HepG2 (cell line): ENCODE measurements around the gene CMC4. TPM values are rescaled to one million over a fixed set of nuclear protein-coding genes. Genes with fewer than 3 reads are reported as not detected.

Experiments used
- BHLHE40 ChIP-seq: IDR thresholded peaks from 2 replicates; pipeline ENCODE4 v1.6.1; 2011; ENCODE audit warnings: low read length, improper control_type of control experiment
- CENPX ChIP-seq: sonication (generic); formaldehyde crosslinking; IDR thresholded peaks from 2 replicates; pipeline ENCODE4 v1.9.0; 2021; ENCODE audit warnings: mild to moderate bottlenecking, missing genetic modification reagents, moderate library complexity
- RBFOX2 ChIP-seq: fragments of 200-400 bp; formaldehyde crosslinking; IDR thresholded peaks from 2 replicates; pipeline ENCODE4 v1.6.1; 2017; ENCODE audit warnings: low read depth, mild to moderate bottlenecking, low read length
- SKI ChIP-seq: fragments of 450-650 bp; IDR thresholded peaks from one replicate; pipeline ENCODE4 v1.6.1; 2018; ENCODE audit warnings: mild to moderate bottlenecking; ENCODE audit not compliant: partially characterized antibody
- SOX6 ChIP-seq, 2 experiments: fragments of 450-650 bp in 1 of 2; sonication (generic) in 1 of 2; formaldehyde crosslinking in 1 of 2; IDR thresholded peaks; 2 replicates each; pipeline versions ENCODE4 v1.4.0 to v1.6.1; 2017 to 2020; ENCODE audit warnings: antibody characterized with exemption in 1 of 2, mild to moderate bottlenecking in 1 of 2, missing genetic modification reagents in 1 of 2
- YEATS4 ChIP-seq: sonication (generic); formaldehyde crosslinking; IDR thresholded peaks from 2 replicates; pipeline ENCODE4 v1.4.0; 2020; ENCODE audit warnings: missing genetic modification reagents, borderline replicate concordance
- ZBTB8A ChIP-seq: sonication (generic); formaldehyde crosslinking; IDR thresholded peaks from 2 replicates; pipeline ENCODE4 v1.4.0; 2020; ENCODE audit warnings: mild to moderate bottlenecking, low read depth, missing genetic modification reagents, borderline replicate concordance
- ZFP36L2 ChIP-seq: sonication (generic); formaldehyde crosslinking; IDR thresholded peaks from 2 replicates; pipeline ENCODE4 v1.4.0; 2020; ENCODE audit warnings: missing genetic modification reagents
- ZNF224 ChIP-seq: sonication (generic); formaldehyde crosslinking; IDR thresholded peaks from 2 replicates; pipeline ENCODE4 v1.5.0; 2020; ENCODE audit warnings: mild to moderate bottlenecking, missing genetic modification reagents
- ZNF234 ChIP-seq: sonication (generic); formaldehyde crosslinking; conservative IDR thresholded peaks from 2 replicates; pipeline ENCODE4 v1.5.1; 2020; ENCODE audit warnings: mild to moderate bottlenecking, missing genetic modification reagents
- ZNF343 ChIP-seq: sonication (generic); formaldehyde crosslinking; IDR thresholded peaks from 2 replicates; pipeline ENCODE4 v1.4.0; 2020; ENCODE audit warnings: mild to moderate bottlenecking, missing genetic modification reagents
- ZNF451 ChIP-seq: sonication (generic); formaldehyde crosslinking; IDR thresholded peaks from 2 replicates; pipeline ENCODE4 v1.5.0; 2020; ENCODE audit warnings: mild to moderate bottlenecking, missing genetic modification reagents
- ZNF501 ChIP-seq: sonication (generic); formaldehyde crosslinking; IDR thresholded peaks from 2 replicates; pipeline ENCODE4 v1.5.1; 2020; ENCODE audit warnings: mild to moderate bottlenecking, moderate library complexity, missing genetic modification reagents
- ZNF772 ChIP-seq: sonication (generic); formaldehyde crosslinking; IDR thresholded peaks from 2 replicates; pipeline ENCODE4 v1.5.0; 2020; ENCODE audit warnings: mild to moderate bottlenecking, missing genetic modification reagents
- ZNF879 ChIP-seq: sonication (generic); formaldehyde crosslinking; IDR thresholded peaks from 2 replicates; pipeline ENCODE4 v1.8.1; 2023; ENCODE audit warnings: missing genetic modification reagents
- ZNF883 ChIP-seq: sonication (generic); formaldehyde crosslinking; IDR thresholded peaks from 2 replicates; pipeline ENCODE4 v1.5.1; 2020; ENCODE audit warnings: mild to moderate bottlenecking, missing genetic modification reagents; ENCODE audit errors: not compliant biosample characterization
- polyA plus RNA-seq, 8 experiments: library from polyadenylated mRNA; depleted of rRNA in 3 of 8; stranded (reverse) in 7 of 8; unstranded in 1 of 8; fragments of >200 nt; fragmentation: Illumina TruSeq in 4 of 8; extraction: Trizol in 4 of 8; gene quantifications; 2 replicates each; pipeline versions ENCODE4 v1.2.1 to v1.2.3, GENCODE V29; 2011 to 2016; ENCODE audit warnings: low read depth in 4 of 8, missing spikeins in 1 of 8, mixed read lengths in 1 of 8; ENCODE audit not compliant: insufficient read depth in 1 of 8
- total RNA-seq, 5 experiments: library from RNA; depleted of rRNA; stranded (reverse); fragments of >200 nt; fragmentation: Illumina TruSeq; extraction: Trizol; gene quantifications; 2 replicates each; pipeline ENCODE4 v1.2.3, GENCODE V29; 2016; ENCODE audit warnings: low read depth in 1 of 5
- TF ChIP-seq, protein P1 (sequence below), 2 experiments: sonication (generic) in 1 of 2; formaldehyde crosslinking in 1 of 2; IDR thresholded peaks; 2 replicates each; pipeline versions ENCODE4 v1.5.1 to v1.6.1; 2011 to 2020; ENCODE audit warnings: borderline replicate concordance in 1 of 2, low read depth in 1 of 2, low read length in 1 of 2, mild to moderate bottlenecking in 1 of 2, missing genetic modification reagents in 1 of 2, moderate library complexity in 1 of 2
- TF ChIP-seq, protein P2 (sequence below): sonication (generic); formaldehyde crosslinking; IDR thresholded peaks from 2 replicates; pipeline ENCODE4 v1.8.1; 2023; ENCODE audit warnings: mild to moderate bottlenecking, inconsistent platforms, moderate library complexity, missing genetic modification reagents, borderline replicate concordance
- TF ChIP-seq, protein P3 (sequence below): sonication (generic); formaldehyde crosslinking; IDR thresholded peaks from 2 replicates; pipeline ENCODE4 v1.4.0; 2020; ENCODE audit warnings: missing genetic modification reagents
- TF ChIP-seq, protein P4 (sequence below): sonication (generic); formaldehyde crosslinking; conservative IDR thresholded peaks from 2 replicates; pipeline ENCODE4 v1.4.0; 2020; ENCODE audit warnings: mild to moderate bottlenecking, missing genetic modification reagents, moderate library complexity

Gene CMC4
- total and polyA plus RNA-seq, 2 of the 13 experiments (the other 11 are each of a cell fraction or from before 2014, with no cell fraction given), result 5.6 to 11.5 TPM

DNA sequence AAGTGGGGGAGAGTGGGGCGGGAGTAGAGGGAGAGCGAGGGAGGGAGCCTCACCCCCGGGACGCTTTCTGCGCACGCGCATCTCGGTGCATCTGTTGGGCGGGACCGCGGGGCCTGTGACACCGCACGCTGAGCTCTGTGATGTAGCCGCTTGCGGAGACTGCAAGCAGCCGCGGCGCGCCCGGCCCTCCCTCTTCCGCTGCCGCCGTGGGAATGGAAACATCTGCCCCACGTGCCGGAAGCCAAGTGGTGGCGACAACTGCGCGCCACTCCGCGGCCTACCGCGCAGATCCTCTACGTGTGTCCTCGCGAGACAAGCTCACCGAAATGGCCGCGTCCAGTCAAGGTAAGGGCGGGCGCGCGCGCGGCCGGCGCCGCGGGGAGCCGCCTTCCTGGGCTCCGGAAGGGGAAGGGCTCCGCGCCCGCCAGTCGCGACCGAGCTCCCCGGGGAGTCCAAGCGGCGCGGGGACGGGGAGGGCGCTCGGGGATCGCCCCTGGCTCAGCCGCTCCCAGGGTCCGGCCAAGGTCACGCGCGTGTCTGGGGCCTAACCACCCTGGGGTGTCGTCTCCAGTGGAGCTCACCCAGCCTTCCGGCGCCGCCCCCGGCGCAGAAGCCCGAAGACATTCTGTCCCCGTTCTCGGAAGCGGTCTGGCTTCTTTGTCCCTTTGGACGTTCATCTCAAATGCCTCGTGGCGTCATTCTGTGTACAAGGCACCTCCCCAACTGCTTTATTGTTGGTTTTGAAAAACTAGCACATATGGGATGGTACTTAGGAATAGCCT is 44.0 kb downstream of the CMC4 start, which contains the start of gene FUNDC2 (continued):
- TF ChIP-seq ZNF234 (CRISPR knock-in tag), result no peak
- TF ChIP-seq ZNF772, result peak; percentile 76; the same call in 1 of the 2 replicates
- TF ChIP-seq, protein P1, sequence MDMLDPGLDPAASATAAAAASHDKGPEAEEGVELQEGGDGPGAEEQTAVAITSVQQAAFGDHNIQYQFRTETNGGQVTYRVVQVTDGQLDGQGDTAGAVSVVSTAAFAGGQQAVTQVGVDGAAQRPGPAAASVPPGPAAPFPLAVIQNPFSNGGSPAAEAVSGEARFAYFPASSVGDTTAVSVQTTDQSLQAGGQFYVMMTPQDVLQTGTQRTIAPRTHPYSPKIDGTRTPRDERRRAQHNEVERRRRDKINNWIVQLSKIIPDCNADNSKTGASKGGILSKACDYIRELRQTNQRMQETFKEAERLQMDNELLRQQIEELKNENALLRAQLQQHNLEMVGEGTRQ (IDR thresholded peaks at IDR 0.05; ENCODE audit: low read depth, low read length), result peak; percentile 27; the same call in 1 of the 2 replicates
- TF ChIP-seq, protein P1 (CRISPR knock-in tag; IDR thresholded peaks at IDR 0.05; ENCODE audit: borderline replicate concordance), result peak; percentile 56; the same call in 1 of the 2 replicates
- no peak for TF ChIP-seq ZNF879
- no peak for TF ChIP-seq ZNF451
- TF ChIP-seq ZNF224 (CRISPR knock-in tag), result no peak
- no peak for TF ChIP-seq ZFP36L2 (CRISPR knock-in tag)
- TF ChIP-seq, protein P2, sequence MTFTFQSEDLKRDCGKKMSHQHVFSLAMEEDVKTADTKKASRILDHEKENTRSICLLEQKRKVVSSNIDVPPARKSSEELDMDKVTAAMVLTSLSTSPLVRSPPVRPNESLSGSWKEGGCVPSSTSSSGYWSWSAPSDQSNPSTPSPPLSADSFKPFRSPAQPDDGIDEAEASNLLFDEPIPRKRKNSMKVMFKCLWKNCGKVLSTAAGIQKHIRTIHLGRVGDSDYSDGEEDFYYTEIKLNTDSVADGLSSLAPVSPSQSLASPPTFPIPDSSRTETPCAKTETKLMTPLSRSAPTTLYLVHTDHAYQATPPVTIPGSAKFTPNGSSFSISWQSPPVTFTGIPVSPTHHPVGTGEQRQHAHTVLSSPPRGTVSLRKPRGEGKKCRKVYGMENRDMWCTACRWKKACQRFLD (CRISPR knock-in tag), result no peak
- TF ChIP-seq RBFOX2, result peak; percentile 90
- TF ChIP-seq ZNF501 (CRISPR knock-in tag), result no peak
- TF ChIP-seq SOX6 (IDR thresholded peaks at IDR 0.05), result no peak
- TF ChIP-seq SOX6 (CRISPR knock-in tag; IDR thresholded peaks at IDR 0.05), result peak; percentile 10; the same call in 1 of the 2 replicates
- peak; percentile 7 for TF ChIP-seq SKI
- peak; percentile 76; the same call in 1 of the 2 replicates for TF ChIP-seq YEATS4 (CRISPR knock-in tag)
- TF ChIP-seq ZNF883 (CRISPR knock-in tag), result peak; percentile 62
- TF ChIP-seq CENPX, result no peak
- TF ChIP-seq, protein P3, sequence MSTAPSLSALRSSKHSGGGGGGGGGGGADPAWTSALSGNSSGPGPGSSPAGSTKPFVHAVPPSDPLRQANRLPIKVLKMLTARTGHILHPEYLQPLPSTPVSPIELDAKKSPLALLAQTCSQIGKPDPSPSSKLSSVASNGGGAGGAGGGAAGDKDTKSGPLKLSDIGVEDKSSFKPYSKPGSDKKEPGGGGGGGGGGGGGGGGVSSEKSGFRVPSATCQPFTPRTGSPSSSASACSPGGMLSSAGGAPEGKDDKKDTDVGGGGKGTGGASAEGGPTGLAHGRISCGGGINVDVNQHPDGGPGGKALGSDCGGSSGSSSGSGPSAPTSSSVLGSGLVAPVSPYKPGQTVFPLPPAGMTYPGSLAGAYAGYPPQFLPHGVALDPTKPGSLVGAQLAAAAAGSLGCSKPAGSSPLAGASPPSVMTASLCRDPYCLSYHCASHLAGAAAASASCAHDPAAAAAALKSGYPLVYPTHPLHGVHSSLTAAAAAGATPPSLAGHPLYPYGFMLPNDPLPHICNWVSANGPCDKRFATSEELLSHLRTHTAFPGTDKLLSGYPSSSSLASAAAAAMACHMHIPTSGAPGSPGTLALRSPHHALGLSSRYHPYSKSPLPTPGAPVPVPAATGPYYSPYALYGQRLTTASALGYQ (CRISPR knock-in tag), result no peak
- TF ChIP-seq ZNF343, result no peak
- TF ChIP-seq ZBTB8A (CRISPR knock-in tag), result no peak
- TF ChIP-seq, protein P4, sequence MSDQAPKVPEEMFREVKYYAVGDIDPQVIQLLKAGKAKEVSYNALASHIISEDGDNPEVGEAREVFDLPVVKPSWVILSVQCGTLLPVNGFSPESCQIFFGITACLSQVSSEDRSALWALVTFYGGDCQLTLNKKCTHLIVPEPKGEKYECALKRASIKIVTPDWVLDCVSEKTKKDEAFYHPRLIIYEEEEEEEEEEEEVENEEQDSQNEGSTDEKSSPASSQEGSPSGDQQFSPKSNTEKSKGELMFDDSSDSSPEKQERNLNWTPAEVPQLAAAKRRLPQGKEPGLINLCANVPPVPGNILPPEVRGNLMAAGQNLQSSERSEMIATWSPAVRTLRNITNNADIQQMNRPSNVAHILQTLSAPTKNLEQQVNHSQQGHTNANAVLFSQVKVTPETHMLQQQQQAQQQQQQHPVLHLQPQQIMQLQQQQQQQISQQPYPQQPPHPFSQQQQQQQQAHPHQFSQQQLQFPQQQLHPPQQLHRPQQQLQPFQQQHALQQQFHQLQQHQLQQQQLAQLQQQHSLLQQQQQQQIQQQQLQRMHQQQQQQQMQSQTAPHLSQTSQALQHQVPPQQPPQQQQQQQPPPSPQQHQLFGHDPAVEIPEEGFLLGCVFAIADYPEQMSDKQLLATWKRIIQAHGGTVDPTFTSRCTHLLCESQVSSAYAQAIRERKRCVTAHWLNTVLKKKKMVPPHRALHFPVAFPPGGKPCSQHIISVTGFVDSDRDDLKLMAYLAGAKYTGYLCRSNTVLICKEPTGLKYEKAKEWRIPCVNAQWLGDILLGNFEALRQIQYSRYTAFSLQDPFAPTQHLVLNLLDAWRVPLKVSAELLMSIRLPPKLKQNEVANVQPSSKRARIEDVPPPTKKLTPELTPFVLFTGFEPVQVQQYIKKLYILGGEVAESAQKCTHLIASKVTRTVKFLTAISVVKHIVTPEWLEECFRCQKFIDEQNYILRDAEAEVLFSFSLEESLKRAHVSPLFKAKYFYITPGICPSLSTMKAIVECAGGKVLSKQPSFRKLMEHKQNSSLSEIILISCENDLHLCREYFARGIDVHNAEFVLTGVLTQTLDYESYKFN, result no peak
- TF ChIP-seq BHLHE40, result peak; percentile 51
